HG03460 (cell line): ENCODE results near the gene LRRC4C.

Experiments
- ATAC-seq: cut with Tn5 transposase; IDR thresholded peaks from one replicate; pipeline ENCODE4 v1.9.1; 2021; ENCODE audit not compliant: unreplicated experiment

The LRRC4C gene

GRCh38 chr11:41459465-41460401, at the start of gene LRRC4C:
Gene LRRC4C (minus strand): TSS chr11:41459652.
- ATAC-seq, result no peak

GRCh38 chr11:41508121-41508520, 48.7 kb upstream of the LRRC4C start:
- no peak for ATAC-seq

GRCh38 chr11:41499429-41499828, 40.0 kb upstream of the LRRC4C start:
- no peak for ATAC-seq

- no peak for ATAC-seq
Observed at GRCh38 chr11:41498726-41499125, 39.3 kb upstream of the LRRC4C start.

GRCh38 chr11:41497974-41498373, 38.5 kb upstream of the LRRC4C start:
- no peak for ATAC-seq

GRCh38 chr11:41494716-41495115, 35.3 kb upstream of the LRRC4C start:
- ATAC-seq, result no peak

GRCh38 chr11:41486424-41486823, 27.0 kb upstream of the LRRC4C start:
- ATAC-seq, result no peak

- no peak for ATAC-seq
Observed at GRCh38 chr11:41483956-41484355, 24.5 kb upstream of the LRRC4C start.

- no peak for ATAC-seq
Observed at GRCh38 chr11:41479179-41479578, 19.7 kb upstream of the LRRC4C start.

GRCh38 chr11:41461057-41461681, 1.7 kb upstream of the LRRC4C start:
- ATAC-seq, result no peak

- no peak for ATAC-seq
Observed at GRCh38 chr11:41458641-41459040, 811 bp downstream of the LRRC4C start.

GRCh38 chr11:41458154-41458553, 1.3 kb downstream of the LRRC4C start:
- no peak for ATAC-seq

GRCh38 chr11:41457216-41458014, 2.0 kb downstream of the LRRC4C start:
- ATAC-seq, result no peak

- ATAC-seq, result no peak
Observed at GRCh38 chr11:41456269-41456668, 3.2 kb downstream of the LRRC4C start.

GRCh38 chr11:41451011-41451410, 8.4 kb downstream of the LRRC4C start:
- no peak for ATAC-seq

GRCh38 chr11:41449483-41450050, 9.9 kb downstream of the LRRC4C start:
- no peak for ATAC-seq

- no peak for ATAC-seq
Observed at GRCh38 chr11:41446566-41446965, 12.9 kb downstream of the LRRC4C start.

GRCh38 chr11:41446107-41446506, 13.3 kb downstream of the LRRC4C start:
- ATAC-seq, result no peak

- ATAC-seq, result no peak
Observed at GRCh38 chr11:41437006-41437490, 22.4 kb downstream of the LRRC4C start.

- ATAC-seq, result no peak
Observed at GRCh38 chr11:41435531-41435930, 23.9 kb downstream of the LRRC4C start.

- ATAC-seq, result no peak
Observed at GRCh38 chr11:41431784-41432183, 27.7 kb downstream of the LRRC4C start.
